ENCODE data around the gene NDE1. TPM values are rescaled to one million over a fixed set of nuclear protein-coding genes. Genes with fewer than 3 reads are reported as not detected.

Gene NDE1
- total and polyA plus RNA-seq, 2 donors (not counting 3 experiments of a cell fraction or from before 2014, with no cell fraction given) = 28.0 to 90.2 TPM

- intact Hi-C loops (cut with micrococcal nuclease) = no loop called here
- POLR2A ChIA-PET = no interaction called here
- no peak overlapping the region for H2AFZ ChIP-seq (ENCODE audit: low read depth, low read length)
Measured at GRCh38 chr16:15751940-15752339, 101.9 kb downstream of the NDE1 start.

More at GRCh38 chr16:15751940-15752339, 101.9 kb downstream of the NDE1 start:
- Histone ChIP-seq H3K27me3 (ENCODE audit: control insufficient read depth in 2 of 2, insufficient read depth in 2 of 2, low read length in 2 of 2) (no peaks in the 10 kb centered on the region), H4K20me1 (replicated peaks; ENCODE audit: control insufficient read depth, extremely low read depth, insufficient read depth, low read length) (no peaks in the 10 kb centered on the region), H3K4me1 (ENCODE audit: control insufficient read depth, extremely low read depth, insufficient read depth, low read length) (no peaks in the 10 kb centered on the region), H3K9me1 (replicated peaks; ENCODE audit: control insufficient read depth, extremely low read depth, insufficient read depth, low read length) (no peaks in the 10 kb centered on the region), H3K79me2 (ENCODE audit: control insufficient read depth, insufficient read depth, low read length) (no peaks in the 10 kb centered on the region), H3K36me3 (ENCODE audit: control insufficient read depth in 2 of 2, extremely low read depth in 1 of 2, insufficient read depth in 2 of 2, low read length in 2 of 2) (no peaks in the 10 kb centered on the region), H3K9me3 (replicated peaks; ENCODE audit: control insufficient read depth, insufficient read depth, low read length) (no peaks in the 10 kb centered on the region), H3K27ac (ENCODE audit: insufficient read depth, low read depth, low read length) (no peak overlapping the region), H3K4me3 (replicated peaks in 1 of 3; ENCODE audit: insufficient read depth in 1 of 3, low read depth in 1 of 3, low read length in 3 of 3) (no peak overlapping the region), H3K9ac (replicated peaks; ENCODE audit: extremely low read depth, insufficient read depth, low read length) (no peak overlapping the region), H3K4me2 (ENCODE audit: insufficient read depth, low read length) (no peak overlapping the region)
- dilution Hi-C loops (cut with MboI; ENCODE audit: extremely low pct_ligation_motif_present, low sequenced_read_pairs) = no loop called here
- CTCF ChIA-PET = interaction anchor here (1.2 kb wide), 1 partner anchor 14 kb away, joined by 3 read pairs; no protein-coding TSS in a partner anchor
- FAIRE-seq = no peak
- TF ChIP-seq CTCF (IDR thresholded peaks at IDR 0.05; ENCODE audit: extremely low read depth in 1 of 2, insufficient read depth in 1 of 2, low read depth in 1 of 2, low read length in 2 of 2) = no peak
- no peak for TF ChIP-seq GATA2 (IDR thresholded peaks at IDR 0.05; ENCODE audit: insufficient read depth, insufficient read length, low read depth, low read length)
- no peak for TF ChIP-seq EZH2 (IDR thresholded peaks at IDR 0.05; ENCODE audit: borderline replicate concordance, low read depth, low read length, severe bottlenecking)
- TF ChIP-seq POLR2A (IDR thresholded peaks at IDR 0.05; ENCODE audit: low read depth, low read length) = no peak
- no peak for TF ChIP-seq POLR2AphosphoS5 (IDR thresholded peaks at IDR 0.05; ENCODE audit: insufficient read depth, low read depth, low read length)
- no peak for TF ChIP-seq MYC (IDR thresholded peaks at IDR 0.05; ENCODE audit: low read depth, low read length)
- no peak for TF ChIP-seq JUN (IDR thresholded peaks at IDR 0.05; ENCODE audit: borderline replicate concordance, insufficient read depth, insufficient read length, low read depth)
- TF ChIP-seq MAX (IDR thresholded peaks at IDR 0.05; ENCODE audit: insufficient read depth, insufficient read length) = no peak
- TF ChIP-seq FOS (IDR thresholded peaks at IDR 0.05; ENCODE audit: borderline replicate concordance, insufficient read depth, low read length) = no peak
- no peak for DNase-seq (ENCODE audit: low read depth, low spot score)
- BruUV-seq (replicated peaks) = no TSS peak

Data from endothelial cell of umbilical vein (primary cell).